Right atrium auricular region (tissue), 2 donors: Measurements from ENCODE around the gene MYO15B. TPM values are rescaled to one million over a fixed set of nuclear protein-coding genes. Genes with fewer than 3 reads are reported as not detected.
A peak's percentile ranks its signal among the peaks of the same experiment; 100 is the strongest.

Experiments
- DNase-seq: peaks from one replicate; pipeline ENCODE4 v3.0.0-alpha.2; 2019; ENCODE audit warnings: low spot score
- H3K27ac ChIP-seq, 2 donors: fragments of 200-600 bp; sonication (generic); 1 replicate in 1 of 2; 2 replicates in 1 of 2; pipeline ENCODE4 v1.5.1; 2016 to 2019
- H3K27me3 ChIP-seq, 2 donors: fragments of 200-600 bp; sonication (generic); one replicate each; pipeline versions ENCODE4 v1.5.1 to v1.6.0; 2017 to 2019
- H3K36me3 ChIP-seq: fragments of 200-600 bp; sonication (generic); one replicate; pipeline ENCODE4 v1.5.1; 2016
- H3K4me1 ChIP-seq, 2 donors: fragments of 200-600 bp; sonication (generic); one replicate each; pipeline versions ENCODE4 v1.5.1 to v1.6.0; 2017 to 2019
- H3K4me3 ChIP-seq, 2 donors: fragments of 200-600 bp; sonication (generic); 1 replicate in 1 of 2; 2 replicates in 1 of 2; pipeline ENCODE4 v1.5.1; 2017 to 2019; ENCODE audit warnings: mild to moderate bottlenecking in 1 of 2, moderate library complexity in 1 of 2
- H3K9me3 ChIP-seq, 2 donors: fragments of 200-600 bp; sonication (generic); one replicate each; pipeline ENCODE4 v1.5.1; 2019
- total RNA-seq, 2 donors: library from RNA; depleted of rRNA; stranded (reverse); fragments of >200 nt; gene quantifications; one replicate each; pipeline ENCODE4 v1.1.0, GENCODE V29; 2016
- TF ChIP-seq, protein P1 (sequence below), 2 donors: fragments of 200-600 bp; sonication (generic); IDR thresholded peaks; one replicate each; pipeline ENCODE4 v1.5.1; 2019; ENCODE audit warnings: antibody characterized with exemption in 2 of 2

The MYO15B gene
- total RNA-seq, 2 donors from 2014 or later = 29.3 to 34.3 TPM

DNA sequence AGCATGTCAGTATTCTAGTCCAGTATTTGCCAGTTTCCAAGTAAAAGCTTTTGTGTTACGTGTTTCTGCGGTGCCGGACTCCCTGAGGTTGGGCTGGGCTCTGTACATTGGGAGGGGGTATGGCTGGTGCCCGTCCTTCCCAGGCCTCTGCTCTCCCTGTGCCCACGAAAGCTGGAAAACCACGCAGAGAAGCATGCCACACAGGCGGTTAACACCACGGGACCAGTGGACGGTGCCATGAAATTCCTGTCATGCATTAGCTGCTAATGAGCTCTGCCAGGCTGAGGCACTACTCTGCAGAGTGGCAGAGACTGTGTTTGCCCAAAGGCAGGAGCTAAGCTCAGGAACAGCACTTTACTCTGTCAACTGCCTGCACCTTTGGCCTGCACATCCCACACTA, 53.7 kb downstream of the MYO15B start:
- peak overlapping the region; percentile 66 to 77 for H3K27ac ChIP-seq
- H3K27me3 ChIP-seq = no peaks in the 10 kb centered on the region
- TF ChIP-seq, protein P1, sequence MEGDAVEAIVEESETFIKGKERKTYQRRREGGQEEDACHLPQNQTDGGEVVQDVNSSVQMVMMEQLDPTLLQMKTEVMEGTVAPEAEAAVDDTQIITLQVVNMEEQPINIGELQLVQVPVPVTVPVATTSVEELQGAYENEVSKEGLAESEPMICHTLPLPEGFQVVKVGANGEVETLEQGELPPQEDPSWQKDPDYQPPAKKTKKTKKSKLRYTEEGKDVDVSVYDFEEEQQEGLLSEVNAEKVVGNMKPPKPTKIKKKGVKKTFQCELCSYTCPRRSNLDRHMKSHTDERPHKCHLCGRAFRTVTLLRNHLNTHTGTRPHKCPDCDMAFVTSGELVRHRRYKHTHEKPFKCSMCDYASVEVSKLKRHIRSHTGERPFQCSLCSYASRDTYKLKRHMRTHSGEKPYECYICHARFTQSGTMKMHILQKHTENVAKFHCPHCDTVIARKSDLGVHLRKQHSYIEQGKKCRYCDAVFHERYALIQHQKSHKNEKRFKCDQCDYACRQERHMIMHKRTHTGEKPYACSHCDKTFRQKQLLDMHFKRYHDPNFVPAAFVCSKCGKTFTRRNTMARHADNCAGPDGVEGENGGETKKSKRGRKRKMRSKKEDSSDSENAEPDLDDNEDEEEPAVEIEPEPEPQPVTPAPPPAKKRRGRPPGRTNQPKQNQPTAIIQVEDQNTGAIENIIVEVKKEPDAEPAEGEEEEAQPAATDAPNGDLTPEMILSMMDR (IDR thresholded peaks at IDR 0.05) = no peak
- no peak overlapping the region for H3K4me3 ChIP-seq
- no peaks in the 10 kb centered on the region for H3K9me3 ChIP-seq
- DNase-seq = no peak
- no peaks in the 10 kb centered on the region for H3K36me3 ChIP-seq
- H3K4me1 ChIP-seq = peaks cover 0 to 45% of the 10 kb centered on the region in 2 donors

DNA sequence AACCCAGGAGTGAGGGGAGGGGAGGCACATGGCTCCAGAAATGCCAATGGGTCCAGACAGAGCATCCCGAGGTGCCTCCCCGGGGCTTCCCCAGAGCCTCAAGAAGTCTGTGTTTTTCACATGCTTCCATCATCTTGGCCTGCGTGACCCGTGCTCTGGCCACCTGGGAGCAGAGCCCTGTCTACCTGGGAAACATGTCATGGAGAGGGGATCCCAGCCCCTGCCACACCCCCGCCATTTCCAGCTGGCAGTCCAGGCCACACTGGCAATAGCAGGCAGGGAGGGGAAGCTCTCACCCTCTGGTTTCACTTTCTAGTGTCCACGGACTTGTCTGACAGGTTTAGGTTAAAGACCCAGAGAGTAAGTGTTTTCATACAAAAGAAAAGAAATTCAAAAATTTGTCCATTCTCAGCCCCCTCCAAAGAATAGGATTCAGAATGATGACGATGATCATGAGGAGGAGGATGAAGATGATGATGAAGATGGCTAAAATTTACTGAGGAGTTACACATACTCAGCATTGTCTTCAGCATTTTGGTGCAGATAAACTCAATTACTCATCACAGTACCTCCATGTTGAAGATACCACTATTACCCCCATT, 54.7 kb downstream of the MYO15B start:
- H3K4me1 ChIP-seq = peaks cover 0 to 36% of the 10 kb centered on the region in 2 donors
- H3K27me3 ChIP-seq = no peaks in the 10 kb centered on the region
- no peak for DNase-seq
- no peak overlapping the region for H3K4me3 ChIP-seq
- no peaks in the 10 kb centered on the region for H3K36me3 ChIP-seq
- H3K27ac ChIP-seq = peak overlapping the region; percentile 66 to 77
- TF ChIP-seq, protein P1 (IDR thresholded peaks at IDR 0.05) = no peak
- no peaks in the 10 kb centered on the region for H3K9me3 ChIP-seq

DNA sequence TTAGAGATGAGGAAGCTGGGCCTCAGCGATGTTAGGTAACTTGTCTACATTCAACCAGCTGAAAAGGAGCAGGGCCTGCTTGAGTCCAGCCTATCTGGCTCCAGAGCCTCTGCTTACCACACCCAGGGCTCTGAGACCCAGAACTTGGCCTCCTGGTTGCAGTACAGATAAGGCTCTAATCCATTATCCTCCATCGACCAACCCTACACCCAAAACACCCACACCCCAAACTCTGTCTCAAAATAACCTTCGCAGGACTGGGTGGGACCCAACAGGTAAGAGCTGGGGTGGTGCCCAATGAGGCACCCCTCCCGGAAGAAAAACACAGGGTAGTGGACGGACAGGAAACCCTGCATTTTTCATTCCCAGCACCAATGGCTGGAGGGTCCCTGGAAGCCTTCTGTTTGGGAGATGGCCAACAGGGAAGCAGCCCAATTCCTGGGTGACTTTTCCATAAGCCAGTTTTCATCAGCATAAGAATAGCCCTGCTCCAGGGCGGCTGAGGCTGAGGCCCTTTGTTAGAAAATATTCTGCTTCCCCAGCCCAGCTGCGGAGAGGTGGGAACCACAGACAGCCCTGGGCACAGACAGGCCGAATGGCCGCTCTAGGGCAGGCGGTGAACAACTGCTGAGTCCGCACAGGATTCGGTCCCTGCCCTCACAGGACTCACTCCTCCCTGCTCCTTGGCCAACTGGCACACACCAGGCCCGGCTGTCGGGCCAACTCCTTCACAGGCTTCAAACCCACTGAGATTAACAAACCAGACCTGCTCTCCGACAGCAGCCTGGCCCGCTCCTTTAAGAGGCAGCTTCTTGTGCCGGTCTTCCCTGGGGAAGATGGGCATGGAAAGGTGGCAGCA, 55.4 kb downstream of the MYO15B start:
- no peak for DNase-seq

DNA sequence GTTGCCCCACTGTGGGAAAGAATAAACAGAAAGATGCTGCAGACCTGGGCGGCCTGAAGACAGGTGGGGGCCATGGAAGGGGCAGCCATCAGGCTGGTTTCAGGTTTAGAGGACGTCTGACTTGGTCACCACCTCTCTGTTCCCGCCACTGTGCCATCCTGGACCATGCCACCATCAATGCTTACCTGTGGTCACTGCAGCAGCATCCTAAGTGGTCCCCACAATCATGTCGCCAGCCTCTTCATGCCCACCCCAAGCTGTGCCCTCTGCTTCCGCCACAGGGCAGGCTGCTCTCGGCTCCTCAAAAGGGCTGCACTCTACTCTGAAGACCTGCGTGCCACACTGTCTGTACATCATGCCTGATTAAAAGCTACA, 56.0 kb downstream of the MYO15B start:
- DNase-seq = no peak

More for the DNA sequence above, 55.4 kb downstream of the MYO15B start:
- Histone ChIP-seq H3K9me3 (no peaks in the 10 kb centered on the region), H3K27ac (peak overlapping the region in 1 of 2 donors; percentile 77), H3K4me1 (peaks cover 0 to 31% of the 10 kb centered on the region in 2 donors), H3K27me3 (no peaks in the 10 kb centered on the region), H3K36me3 (no peaks in the 10 kb centered on the region), H3K4me3 (no peak overlapping the region)
- TF ChIP-seq, protein P1 (IDR thresholded peaks at IDR 0.05) = no peak

DNA sequence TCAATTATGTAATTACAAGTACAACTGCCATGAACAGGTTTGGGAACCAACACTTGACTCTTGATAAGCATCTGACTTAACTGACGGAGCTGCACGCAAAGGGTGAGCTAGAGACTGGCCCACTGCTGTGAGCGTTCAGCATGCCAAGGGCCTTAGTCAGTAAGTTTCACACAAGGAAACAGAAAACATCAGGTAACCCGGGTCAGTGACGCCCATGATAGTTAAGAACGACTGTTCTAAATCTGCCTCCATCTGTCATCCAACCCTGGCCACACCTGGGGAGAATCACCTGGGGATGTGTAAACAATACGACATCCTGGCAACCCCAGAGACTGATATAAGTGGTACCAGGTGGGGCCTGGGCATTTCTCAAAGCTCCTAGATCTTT, 57.9 kb downstream of the MYO15B start:
- H3K27me3 ChIP-seq = no peaks in the 10 kb centered on the region
- no peak for DNase-seq
- peaks cover 0 to 18% of the 10 kb centered on the region in 2 donors for H3K4me1 ChIP-seq
- H3K4me3 ChIP-seq = no peak overlapping the region
- peaks cover 6% of the 10 kb centered on the region for H3K36me3 ChIP-seq
- no peaks in the 10 kb centered on the region for H3K9me3 ChIP-seq
- no peak overlapping the region for H3K27ac ChIP-seq
- TF ChIP-seq, protein P1 (IDR thresholded peaks at IDR 0.05) = no peak

More for the DNA sequence above, 56.0 kb downstream of the MYO15B start:
- peaks cover 0 to 27% of the 10 kb centered on the region in 2 donors for H3K4me1 ChIP-seq
- no peaks in the 10 kb centered on the region for H3K9me3 ChIP-seq
- TF ChIP-seq, protein P1 (IDR thresholded peaks at IDR 0.05) = no peak
- no peaks in the 10 kb centered on the region for H3K27me3 ChIP-seq
- H3K27ac ChIP-seq = no peak overlapping the region
- H3K4me3 ChIP-seq = no peak overlapping the region
- no peaks in the 10 kb centered on the region for H3K36me3 ChIP-seq
